ENCODE measurements around the gene TTC21A. TPM values are rescaled to one million over a fixed set of nuclear protein-coding genes. Genes with fewer than 3 reads are reported as not detected.

The TTC21A gene
- total RNA-seq, 2 experiments from 2014 or later: 1.9 to 8.3 TPM

GRCh38 chr3:39082666-39083313 lies 24.7 kb upstream of the TTC21A start:
- no peak for DNase-seq
- peaks cover 19% of the 10 kb centered on the region for H3K4me1 Mint-ChIP-seq
- CTCF ChIA-PET: interaction anchor here (1.3 kb wide), 1 partner anchor 206 kb away, joined by 3 read pairs; no protein-coding TSS in a partner anchor

GRCh38 chr3:39086144-39086543 lies 21.3 kb upstream of the TTC21A start:
- DNase-seq: no peak
- no peak for ATAC-seq
- no peaks in the 10 kb centered on the region for H3K9me3 Mint-ChIP-seq (ENCODE audit: low read depth)
- no peaks in the 10 kb centered on the region for H3K27me3 Mint-ChIP-seq
- peaks cover 23% of the 10 kb centered on the region for H3K36me3 Mint-ChIP-seq
- H3K4me3 Mint-ChIP-seq: no peak overlapping the region
- peaks cover 13% of the 10 kb centered on the region for H3K4me1 Mint-ChIP-seq
- CTCF ChIA-PET: interaction anchor here (1.0 kb wide), 1 partner anchor 206 kb away, joined by 4 read pairs; no protein-coding TSS in a partner anchor
- H3K27ac Mint-ChIP-seq: no peak overlapping the region

More at GRCh38 chr3:39082666-39083313, 24.7 kb upstream of the TTC21A start:
- ATAC-seq: no peak
- H3K27ac Mint-ChIP-seq: no peak overlapping the region
- peaks cover 26% of the 10 kb centered on the region for H3K36me3 Mint-ChIP-seq
- no peaks in the 10 kb centered on the region for H3K9me3 Mint-ChIP-seq (ENCODE audit: low read depth)
- no peak overlapping the region for H3K4me3 Mint-ChIP-seq
- no peaks in the 10 kb centered on the region for H3K27me3 Mint-ChIP-seq

- Mint-ChIP-seq H3K9me3 (ENCODE audit: low read depth) (no peaks in the 10 kb centered on the region), H3K27ac (no peak overlapping the region), H3K36me3 (peaks cover 12% of the 10 kb centered on the region), H3K4me3 (no peak overlapping the region), H3K4me1 (peaks cover 3% of the 10 kb centered on the region), H3K27me3 (no peaks in the 10 kb centered on the region)
- CTCF ChIA-PET: interaction anchor here (1.5 to 2.2 kb wide), 3 partner anchors 13 to 289 kb away, joined by 3 to 5 read pairs (median 5); no protein-coding TSS in a partner anchor
- ATAC-seq (no peak), DNase-seq (no peak)
Measured at GRCh38 chr3:39088456-39088855, 19.0 kb upstream of the TTC21A start.

GRCh38 chr3:39088889-39089288 lies 18.6 kb upstream of the TTC21A start:
- peaks cover 3% of the 10 kb centered on the region for H3K4me1 Mint-ChIP-seq
- H3K4me3 Mint-ChIP-seq: no peak overlapping the region
- no peaks in the 10 kb centered on the region for H3K9me3 Mint-ChIP-seq (ENCODE audit: low read depth)
- CTCF ChIA-PET: interaction anchor here (1.8 to 2.2 kb wide), 2 partner anchors 88 to 289 kb away, joined by 5 read pairs; no protein-coding TSS in a partner anchor
- H3K27me3 Mint-ChIP-seq: no peaks in the 10 kb centered on the region
- H3K27ac Mint-ChIP-seq: no peak overlapping the region
- ATAC-seq (no peak), DNase-seq (no peak)
- H3K36me3 Mint-ChIP-seq: peaks cover 12% of the 10 kb centered on the region

- no peak for DNase-seq
- CTCF ChIA-PET: interaction anchor here (1.1 to 2.4 kb wide), 2 partner anchors 10 to 99 kb away, joined by 4 to 5 read pairs; no protein-coding TSS in a partner anchor
Measured at GRCh38 chr3:39090922-39091321, 16.6 kb upstream of the TTC21A start.

GRCh38 chr3:39094851-39095677 lies 12.4 kb upstream of the TTC21A start:
- ATAC-seq: no peak

More at GRCh38 chr3:39090922-39091321, 16.6 kb upstream of the TTC21A start:
- Mint-ChIP-seq H3K9me3 (ENCODE audit: low read depth) (no peaks in the 10 kb centered on the region), H3K27me3 (no peaks in the 10 kb centered on the region), H3K4me1 (peaks cover 3% of the 10 kb centered on the region), H3K4me3 (no peak overlapping the region), H3K27ac (no peak overlapping the region), H3K36me3 (peaks cover 20% of the 10 kb centered on the region)
- ATAC-seq: peak; percentile 47

GRCh38 chr3:39095778-39096177 lies 11.7 kb upstream of the TTC21A start:
- CTCF ChIA-PET: interaction anchor here (0.8 to 2.0 kb wide), 2 partner anchors 193 to 196 kb away, joined by 3 to 7 read pairs; no protein-coding TSS in a partner anchor
- ATAC-seq: no peak
- H3K4me3 Mint-ChIP-seq: no peak overlapping the region
- no peak for DNase-seq
- H3K4me1 Mint-ChIP-seq: peaks cover 3% of the 10 kb centered on the region
- no peaks in the 10 kb centered on the region for H3K9me3 Mint-ChIP-seq (ENCODE audit: low read depth)
- peaks cover 17% of the 10 kb centered on the region for H3K36me3 Mint-ChIP-seq
- H3K27me3 Mint-ChIP-seq: no peaks in the 10 kb centered on the region
- H3K27ac Mint-ChIP-seq: no peak overlapping the region

More at GRCh38 chr3:39094851-39095677, 12.4 kb upstream of the TTC21A start:
- Mint-ChIP-seq H3K27me3 (no peaks in the 10 kb centered on the region), H3K4me3 (no peak overlapping the region), H3K4me1 (peaks cover 3% of the 10 kb centered on the region), H3K27ac (no peak overlapping the region), H3K9me3 (ENCODE audit: low read depth) (no peaks in the 10 kb centered on the region), H3K36me3 (peaks cover 17% of the 10 kb centered on the region)
- CTCF ChIA-PET: interaction anchor here (0.9 to 2.0 kb wide), 2 partner anchors 11 to 198 kb away, joined by 4 to 5 read pairs; no protein-coding TSS in a partner anchor
- DNase-seq: no peak

GRCh38 chr3:39096775-39097174 lies 10.7 kb upstream of the TTC21A start:
- CTCF ChIA-PET: interaction anchor here (2.0 kb wide), 1 partner anchor 192 kb away, joined by 7 read pairs; no protein-coding TSS in a partner anchor
- Mint-ChIP-seq H3K4me1 (peaks cover 2% of the 10 kb centered on the region), H3K27me3 (no peaks in the 10 kb centered on the region), H3K9me3 (ENCODE audit: low read depth) (no peaks in the 10 kb centered on the region), H3K27ac (no peak overlapping the region), H3K4me3 (no peak overlapping the region), H3K36me3 (peaks cover 17% of the 10 kb centered on the region)
- DNase-seq: no peak
- ATAC-seq: no peak

GRCh38 chr3:39097716-39098472 lies 9.6 kb upstream of the TTC21A start:
- no peak for ATAC-seq
- Mint-ChIP-seq H3K27me3 (no peaks in the 10 kb centered on the region), H3K9me3 (ENCODE audit: low read depth) (no peaks in the 10 kb centered on the region), H3K4me3 (no peak overlapping the region), H3K4me1 (peaks cover 2% of the 10 kb centered on the region), H3K36me3 (peaks cover 13% of the 10 kb centered on the region), H3K27ac (no peak overlapping the region)
- CTCF ChIA-PET: no interaction called here
- no peak for DNase-seq

- CTCF ChIA-PET: no interaction called here
- no peak overlapping the region for H3K27ac Mint-ChIP-seq
- DNase-seq (no peak), ATAC-seq (no peak)
- H3K27me3 Mint-ChIP-seq: no peaks in the 10 kb centered on the region
- H3K9me3 Mint-ChIP-seq (ENCODE audit: low read depth): no peaks in the 10 kb centered on the region
- peaks cover 3% of the 10 kb centered on the region for H3K4me1 Mint-ChIP-seq
- H3K4me3 Mint-ChIP-seq: no peak overlapping the region
- peaks cover 13% of the 10 kb centered on the region for H3K36me3 Mint-ChIP-seq
Measured at GRCh38 chr3:39098473-39099000, 8.9 kb upstream of the TTC21A start.

- Mint-ChIP-seq H3K27me3 (no peaks in the 10 kb centered on the region), H3K4me3 (no peak overlapping the region), H3K36me3 (peaks cover 8% of the 10 kb centered on the region), H3K9me3 (ENCODE audit: low read depth) (no peaks in the 10 kb centered on the region), H3K4me1 (peaks cover 4% of the 10 kb centered on the region), H3K27ac (no peak overlapping the region)
- no peak for DNase-seq
- ATAC-seq: no peak
- CTCF ChIA-PET: interaction anchor here (2.7 kb wide), 1 partner anchor 189 kb away, joined by 12 read pairs; no protein-coding TSS in a partner anchor
Measured at GRCh38 chr3:39099242-39099641, 8.2 kb upstream of the TTC21A start.

GRCh38 chr3:39099738-39100499 lies 7.6 kb upstream of the TTC21A start:
- peaks cover 4% of the 10 kb centered on the region for H3K36me3 Mint-ChIP-seq
- H3K27ac Mint-ChIP-seq: no peak overlapping the region
- CTCF ChIA-PET: interaction anchor here (1.1 to 2.7 kb wide), 4 partner anchors 11 to 188 kb away, joined by 3 to 12 read pairs (median 6); no protein-coding TSS in a partner anchor
- no peaks in the 10 kb centered on the region for H3K27me3 Mint-ChIP-seq
- no peaks in the 10 kb centered on the region for H3K9me3 Mint-ChIP-seq (ENCODE audit: low read depth)
- H3K4me1 Mint-ChIP-seq: peaks cover 4% of the 10 kb centered on the region
- H3K4me3 Mint-ChIP-seq: no peak overlapping the region
- no peak for ATAC-seq
- DNase-seq: no peak
